Measurements from ENCODE around the gene UBE3D. TPM values are rescaled to one million over a fixed set of nuclear protein-coding genes. Genes with fewer than 3 reads are reported as not detected.

Gene UBE3D
- total RNA-seq, 4 donors from 2014 or later: 4.0 to 13.2 (median 9.5) TPM

DNA sequence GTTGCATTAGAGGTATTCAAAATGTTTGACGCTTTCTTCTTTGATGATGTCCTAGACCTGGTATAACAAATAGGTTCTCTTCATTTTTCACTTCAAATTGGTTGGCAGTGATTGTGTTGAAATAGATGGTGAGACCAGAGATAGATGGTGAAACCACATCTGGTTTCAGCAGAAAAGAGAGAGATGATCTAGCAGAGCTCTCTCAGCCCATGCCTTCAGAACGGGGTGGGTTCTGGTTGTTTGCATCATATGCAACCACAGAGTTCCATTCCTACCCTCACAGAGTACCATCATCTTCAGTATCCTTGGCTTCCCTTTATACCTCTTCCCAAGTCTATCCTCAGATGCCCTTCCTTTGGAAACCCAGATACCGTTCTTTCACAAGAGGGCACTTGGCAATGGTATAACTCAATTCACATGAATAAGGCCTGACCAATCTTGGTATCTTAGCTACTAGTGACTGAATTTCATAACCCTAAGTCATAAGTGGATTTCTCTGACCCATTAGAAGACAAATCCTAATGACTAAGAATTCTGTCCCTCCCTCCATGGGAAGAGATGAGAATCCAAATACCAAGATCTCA is 93.7 kb downstream of the UBE3D start:
- H3K27me3 ChIP-seq: no peaks in the 10 kb centered on the region
- H3K4me1 ChIP-seq: no peaks in the 10 kb centered on the region
- H3K27ac ChIP-seq: no peak overlapping the region
- TF ChIP-seq POLR2A (IDR thresholded peaks at IDR 0.05): no peak
- TF ChIP-seq, protein P1, sequence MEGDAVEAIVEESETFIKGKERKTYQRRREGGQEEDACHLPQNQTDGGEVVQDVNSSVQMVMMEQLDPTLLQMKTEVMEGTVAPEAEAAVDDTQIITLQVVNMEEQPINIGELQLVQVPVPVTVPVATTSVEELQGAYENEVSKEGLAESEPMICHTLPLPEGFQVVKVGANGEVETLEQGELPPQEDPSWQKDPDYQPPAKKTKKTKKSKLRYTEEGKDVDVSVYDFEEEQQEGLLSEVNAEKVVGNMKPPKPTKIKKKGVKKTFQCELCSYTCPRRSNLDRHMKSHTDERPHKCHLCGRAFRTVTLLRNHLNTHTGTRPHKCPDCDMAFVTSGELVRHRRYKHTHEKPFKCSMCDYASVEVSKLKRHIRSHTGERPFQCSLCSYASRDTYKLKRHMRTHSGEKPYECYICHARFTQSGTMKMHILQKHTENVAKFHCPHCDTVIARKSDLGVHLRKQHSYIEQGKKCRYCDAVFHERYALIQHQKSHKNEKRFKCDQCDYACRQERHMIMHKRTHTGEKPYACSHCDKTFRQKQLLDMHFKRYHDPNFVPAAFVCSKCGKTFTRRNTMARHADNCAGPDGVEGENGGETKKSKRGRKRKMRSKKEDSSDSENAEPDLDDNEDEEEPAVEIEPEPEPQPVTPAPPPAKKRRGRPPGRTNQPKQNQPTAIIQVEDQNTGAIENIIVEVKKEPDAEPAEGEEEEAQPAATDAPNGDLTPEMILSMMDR (IDR thresholded peaks at IDR 0.05): no peak
- no peaks in the 10 kb centered on the region for H3K36me3 ChIP-seq
- DNase-seq: no peak
- no peak overlapping the region for H3K4me3 ChIP-seq
- H3K9me3 ChIP-seq: no peaks in the 10 kb centered on the region

DNA sequence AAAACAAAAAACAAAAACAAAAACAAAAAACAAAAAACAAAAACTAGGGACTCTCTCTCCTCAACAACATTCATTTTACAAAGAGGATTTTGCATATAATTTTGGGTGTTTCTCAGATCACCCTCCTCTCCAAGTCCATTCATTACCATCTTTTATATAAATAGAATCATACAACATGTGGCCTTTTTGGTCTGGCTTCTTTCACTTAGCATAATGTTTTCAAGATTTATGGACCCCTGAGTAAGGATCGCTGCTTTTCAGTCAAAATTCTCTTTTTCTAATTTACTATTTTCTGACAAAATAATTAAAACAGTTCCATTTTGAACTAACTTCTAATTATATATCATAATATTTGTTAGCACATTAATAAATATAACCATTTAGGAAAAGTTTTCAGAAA is 94.8 kb downstream of the UBE3D start:
- H3K4me1 ChIP-seq: no peaks in the 10 kb centered on the region
- no peak for TF ChIP-seq POLR2A (IDR thresholded peaks at IDR 0.05)
- TF ChIP-seq, protein P1 (IDR thresholded peaks at IDR 0.05): no peak
- no peaks in the 10 kb centered on the region for H3K36me3 ChIP-seq
- H3K27ac ChIP-seq: no peak overlapping the region
- DNase-seq: no peak
- no peak overlapping the region for H3K4me3 ChIP-seq
- no peaks in the 10 kb centered on the region for H3K9me3 ChIP-seq
- H3K27me3 ChIP-seq: no peaks in the 10 kb centered on the region

DNA sequence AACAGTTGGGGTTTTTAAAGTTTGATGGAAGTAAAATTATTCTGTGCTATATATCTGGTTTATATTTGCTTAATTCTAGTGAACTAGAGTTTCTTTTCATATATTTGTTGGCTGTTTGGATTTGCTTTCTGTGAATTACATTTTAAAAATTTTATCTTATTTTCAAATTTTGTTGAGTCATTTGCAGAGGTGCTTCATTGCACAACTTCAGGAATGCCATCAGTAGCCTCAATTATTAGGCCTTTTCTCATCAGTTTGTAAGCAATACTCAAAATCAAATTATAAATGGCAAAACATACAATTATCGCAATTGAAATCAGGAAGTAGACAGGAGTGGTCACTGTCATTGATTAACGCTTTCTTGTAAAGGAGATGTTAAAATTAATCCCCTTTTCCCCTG is 96.9 kb downstream of the UBE3D start:
- no peak for TF ChIP-seq POLR2A (IDR thresholded peaks at IDR 0.05)
- TF ChIP-seq, protein P1 (IDR thresholded peaks at IDR 0.05): no peak
- Histone ChIP-seq H3K4me1 (no peaks in the 10 kb centered on the region), H3K9me3 (no peaks in the 10 kb centered on the region), H3K27me3 (no peaks in the 10 kb centered on the region), H3K27ac (no peak overlapping the region), H3K4me3 (no peak overlapping the region), H3K36me3 (no peaks in the 10 kb centered on the region)
- no peak for DNase-seq

DNA sequence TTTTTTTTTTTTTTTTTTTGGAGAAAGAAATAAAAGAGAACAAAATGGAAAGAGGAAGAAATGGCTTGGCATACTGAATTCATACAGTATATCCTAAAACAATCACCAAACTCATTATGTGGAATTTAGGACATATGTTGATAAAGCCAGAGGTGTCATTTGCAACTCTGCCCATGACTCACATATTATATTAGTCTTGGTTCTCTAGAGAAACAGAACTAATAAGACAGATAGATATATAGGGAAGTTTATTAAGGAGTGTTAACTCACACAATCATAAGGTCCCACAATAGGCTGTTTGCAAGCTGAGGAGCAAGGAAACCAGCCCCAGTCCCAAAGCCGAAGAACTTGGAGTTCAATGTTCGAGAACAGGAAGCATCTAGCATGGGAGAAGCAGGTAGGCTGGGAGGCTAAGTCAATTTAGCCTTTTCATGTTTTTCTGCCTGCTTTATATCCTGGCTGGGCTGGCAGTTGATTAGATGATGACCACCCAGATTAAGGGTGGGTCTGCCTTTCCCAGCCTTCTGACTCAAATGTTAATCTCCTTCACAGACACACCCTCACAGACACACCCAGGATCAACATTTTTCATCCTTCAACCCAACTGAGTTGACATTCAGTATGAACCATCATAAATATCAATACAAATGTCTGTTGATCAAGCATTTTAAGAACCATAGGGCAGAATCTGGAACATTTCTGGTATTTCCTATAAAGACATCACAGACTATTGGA is 102.3 kb downstream of the UBE3D start:
- Histone ChIP-seq H3K9me3 (no peaks in the 10 kb centered on the region), H3K4me1 (no peaks in the 10 kb centered on the region), H3K27ac (no peak overlapping the region), H3K27me3 (no peaks in the 10 kb centered on the region), H3K4me3 (no peak overlapping the region), H3K36me3 (no peaks in the 10 kb centered on the region)
- TF ChIP-seq, protein P1 (IDR thresholded peaks at IDR 0.05): no peak
- no peak for TF ChIP-seq POLR2A (IDR thresholded peaks at IDR 0.05)
- DNase-seq: no peak

DNA sequence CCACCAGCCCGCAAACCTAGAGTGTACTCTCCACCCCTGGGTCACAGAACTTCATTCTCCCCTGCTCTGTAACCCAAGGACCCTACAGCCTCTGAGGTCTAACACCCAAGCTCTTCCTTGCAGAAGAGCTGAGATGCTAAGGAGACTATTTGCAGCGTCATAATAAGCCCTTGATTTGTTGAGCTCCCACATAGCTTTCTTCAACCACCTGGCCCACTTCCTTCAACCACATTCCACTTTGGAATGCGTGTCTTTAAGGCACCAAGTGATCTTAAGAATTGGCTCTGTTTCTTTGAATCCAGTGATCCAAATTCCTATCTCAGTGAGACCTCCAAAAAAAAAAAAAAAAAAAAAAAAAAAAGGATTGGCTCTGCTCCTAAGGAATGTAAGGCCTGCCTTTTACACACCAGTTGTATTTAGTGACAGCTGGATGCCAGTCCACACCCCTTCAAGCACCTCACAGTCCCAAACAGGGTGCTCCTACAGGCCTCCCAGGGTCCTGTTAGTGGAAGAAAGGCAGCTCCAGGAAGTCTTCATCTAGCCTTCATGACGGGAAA is 106.2 kb downstream of the UBE3D start:
- no peaks in the 10 kb centered on the region for H3K27me3 ChIP-seq
- no peak for TF ChIP-seq POLR2A (IDR thresholded peaks at IDR 0.05)
- TF ChIP-seq, protein P1 (IDR thresholded peaks at IDR 0.05): no peak
- no peak for DNase-seq
- H3K4me3 ChIP-seq: no peak overlapping the region
- no peaks in the 10 kb centered on the region for H3K9me3 ChIP-seq
- H3K4me1 ChIP-seq: no peaks in the 10 kb centered on the region
- H3K27ac ChIP-seq: no peak overlapping the region
- no peaks in the 10 kb centered on the region for H3K36me3 ChIP-seq

Data from Peyer's patch (tissue), 4 donors.